Astrocyte (in vitro differentiated cells and primary cell): ENCODE data around the gene VOPP1. TPM values are rescaled to one million over a fixed set of nuclear protein-coding genes. Genes with fewer than 3 reads are reported as not detected.

Experiments used
- DNase-seq: peaks from one replicate; pipeline ENCODE4 v3.0.0-alpha.2; 2010; ENCODE audit warnings: low read depth
- FAIRE-seq: peaks from 2 replicates; lab custom pipeline; 2011; peaks lifted over from hg19 to GRCh38; lab: Jason Lieb, UNC
- H2AFZ ChIP-seq: 2 replicates; pipeline ENCODE4 v1.6.0; 2012; ENCODE audit warnings: low read depth, low read length, inconsistent platforms
- H3K27ac ChIP-seq: 2 replicates; pipeline ENCODE4 v1.5.1; 2011; ENCODE audit warnings: low read depth, low read length, inconsistent platforms
- H3K27me3 ChIP-seq: 2 replicates; pipeline ENCODE4 v1.6.0; 2011; ENCODE audit warnings: low read length, inconsistent platforms; ENCODE audit not compliant: insufficient read depth
- H3K36me3 ChIP-seq: 2 replicates; pipeline ENCODE4 v1.5.1; 2011; ENCODE audit warnings: low read length, inconsistent platforms; ENCODE audit not compliant: insufficient read depth
- H3K4me1 ChIP-seq: 2 replicates; pipeline ENCODE4 v1.5.1; 2011; ENCODE audit warnings: low read length, inconsistent platforms; ENCODE audit not compliant: insufficient read depth
- H3K4me2 ChIP-seq: 2 replicates; pipeline ENCODE4 v1.6.0; 2012; ENCODE audit warnings: low read length, inconsistent platforms
- H3K4me3 ChIP-seq: 2 replicates; pipeline ENCODE4 v1.5.1; 2011; ENCODE audit warnings: low read depth, mild to moderate bottlenecking, low read length, inconsistent platforms; ENCODE audit not compliant: insufficient read depth
- H3K79me2 ChIP-seq: 2 replicates; pipeline ENCODE4 v1.6.0; 2012; ENCODE audit warnings: mild to moderate bottlenecking, low read length, inconsistent platforms; ENCODE audit not compliant: insufficient read depth
- H3K9ac ChIP-seq: 2 replicates; pipeline ENCODE4 v1.6.0; 2012; ENCODE audit warnings: mild to moderate bottlenecking, low read length, inconsistent platforms
- H3K9me3 ChIP-seq: 2 replicates; pipeline ENCODE4 v1.5.1; 2012; ENCODE audit warnings: low read depth, mild to moderate bottlenecking, low read length, inconsistent platforms; ENCODE audit not compliant: insufficient read depth
- H4K20me1 ChIP-seq: 2 replicates; pipeline ENCODE4 v1.6.0; 2012; ENCODE audit warnings: low read length, inconsistent platforms; ENCODE audit not compliant: insufficient read depth
- H3K27ac Mint-ChIP-seq: one replicate; pipeline ENCODE4 v1.8.0; 2021; ENCODE audit warnings: mild to moderate bottlenecking, mixed read lengths; ENCODE audit not compliant: unreplicated experiment
- H3K27me3 Mint-ChIP-seq: one replicate; pipeline ENCODE4 v1.8.0; 2021; ENCODE audit warnings: low read depth, mixed read lengths; ENCODE audit not compliant: unreplicated experiment
- H3K36me3 Mint-ChIP-seq: one replicate; pipeline ENCODE4 v1.8.0; 2021; ENCODE audit warnings: low read depth, mixed read lengths; ENCODE audit not compliant: unreplicated experiment
- H3K4me1 Mint-ChIP-seq: one replicate; pipeline ENCODE4 v1.8.0; 2021; ENCODE audit warnings: low read depth, mixed read lengths; ENCODE audit not compliant: unreplicated experiment
- H3K4me3 Mint-ChIP-seq: one replicate; pipeline ENCODE4 v1.8.0; 2021; ENCODE audit warnings: mild to moderate bottlenecking, moderate library complexity, mixed read lengths; ENCODE audit not compliant: unreplicated experiment
- H3K9me3 Mint-ChIP-seq: one replicate; pipeline ENCODE4 v1.8.0; 2021; ENCODE audit warnings: mild to moderate bottlenecking, mixed read lengths; ENCODE audit not compliant: unreplicated experiment
- CTCF ChIP-seq: IDR thresholded peaks from 2 replicates; pipeline ENCODE4 v1.5.1; 2011; ENCODE audit warnings: low read depth, mild to moderate bottlenecking, inconsistent platforms, low read length, moderate library complexity; ENCODE audit not compliant: insufficient read depth
- EZH2 ChIP-seq: IDR thresholded peaks from 2 replicates; pipeline ENCODE4 v1.6.1; 2012; ENCODE audit warnings: mild to moderate bottlenecking, low read length, inconsistent platforms; ENCODE audit not compliant: insufficient read depth
- total RNA-seq: library from RNA; stranded (reverse); gene quantifications from 2 replicates; pipeline ENCODE4 v1.2.1, GENCODE V29; 2021

Gene VOPP1
- total RNA-seq, 1 donor from 2014 or later, result 133 TPM

GRCh38 chr7:55441774-55442522, 130.4 kb downstream of the VOPP1 start:
- Mint-ChIP-seq H3K36me3 (no peaks in the 10 kb centered on the region), H3K27me3 (no peaks in the 10 kb centered on the region), H3K9me3 (no peaks in the 10 kb centered on the region), H3K4me1 (peaks cover 20% of the 10 kb centered on the region), H3K27ac (no peak overlapping the region), H3K4me3 (no peak overlapping the region)
- Histone ChIP-seq H3K9me3 (no peaks in the 10 kb centered on the region), H3K4me2 (no peak overlapping the region), H2AFZ (no peak overlapping the region), H3K27ac (no peak overlapping the region), H3K27me3 (no peaks in the 10 kb centered on the region), H3K36me3 (no peaks in the 10 kb centered on the region), H3K4me1 (peaks cover 30% of the 10 kb centered on the region), H4K20me1 (no peaks in the 10 kb centered on the region), H3K9ac (no peak overlapping the region), H3K79me2 (no peaks in the 10 kb centered on the region), H3K4me3 (no peak overlapping the region)
- TF ChIP-seq CTCF (no peak), EZH2 (no peak)
- peak; percentile 79 for DNase-seq
- no peak for FAIRE-seq

- Mint-ChIP-seq H3K27me3 (peaks cover 2% of the 10 kb centered on the region), H3K36me3 (no peaks in the 10 kb centered on the region), H3K4me3 (no peak overlapping the region), H3K27ac (no peak overlapping the region), H3K9me3 (no peaks in the 10 kb centered on the region), H3K4me1 (peaks cover 20% of the 10 kb centered on the region)
- Histone ChIP-seq H3K4me3 (no peak overlapping the region), H3K9me3 (no peaks in the 10 kb centered on the region), H3K4me1 (peaks cover 30% of the 10 kb centered on the region), H3K27ac (no peak overlapping the region), H3K9ac (no peak overlapping the region), H3K79me2 (no peaks in the 10 kb centered on the region), H3K36me3 (no peaks in the 10 kb centered on the region), H2AFZ (no peak overlapping the region), H3K4me2 (no peak overlapping the region), H3K27me3 (no peaks in the 10 kb centered on the region), H4K20me1 (no peaks in the 10 kb centered on the region)
- DNase-seq (no peak), FAIRE-seq (no peak)
- TF ChIP-seq EZH2, result no peak
- TF ChIP-seq CTCF, result no peak
These were observed 131.3 kb downstream of the VOPP1 start for GRCh38 chr7:55441002-55441401.

GRCh38 chr7:55440040-55440690, 132.1 kb downstream of the VOPP1 start:
- no peaks in the 10 kb centered on the region for H3K36me3 ChIP-seq
- peaks cover 2% of the 10 kb centered on the region for H3K27me3 Mint-ChIP-seq
- no peak overlapping the region for H3K27ac Mint-ChIP-seq
- H3K9me3 Mint-ChIP-seq, result no peaks in the 10 kb centered on the region
- no peak overlapping the region for H3K4me3 ChIP-seq
- no peaks in the 10 kb centered on the region for H3K79me2 ChIP-seq
- H3K27me3 ChIP-seq, result no peaks in the 10 kb centered on the region
- FAIRE-seq (no peak), DNase-seq (no peak)
- peak overlapping the region; percentile 70 for H3K4me2 ChIP-seq
- H2AFZ ChIP-seq, result no peak overlapping the region
- no peaks in the 10 kb centered on the region for H4K20me1 ChIP-seq
- H3K4me3 Mint-ChIP-seq, result no peak overlapping the region
- no peaks in the 10 kb centered on the region for H3K9me3 ChIP-seq
- H3K9ac ChIP-seq, result peak overlapping the region; percentile 13
- peaks cover 20% of the 10 kb centered on the region for H3K4me1 Mint-ChIP-seq
- no peak overlapping the region for H3K27ac ChIP-seq
- no peaks in the 10 kb centered on the region for H3K36me3 Mint-ChIP-seq
- peaks cover 30% of the 10 kb centered on the region for H3K4me1 ChIP-seq
- no peak for TF ChIP-seq CTCF
- no peak for TF ChIP-seq EZH2
